ENCODE measurements around the gene TAS2R60. TPM values are rescaled to one million over a fixed set of nuclear protein-coding genes. Genes with fewer than 3 reads are reported as not detected.
"Not testable (repeated sequence)": the region's sequence is repeated elsewhere in the genome, so short reads cannot be mapped to it uniquely, and the experiment has no call there.

Gene TAS2R60, protein sequence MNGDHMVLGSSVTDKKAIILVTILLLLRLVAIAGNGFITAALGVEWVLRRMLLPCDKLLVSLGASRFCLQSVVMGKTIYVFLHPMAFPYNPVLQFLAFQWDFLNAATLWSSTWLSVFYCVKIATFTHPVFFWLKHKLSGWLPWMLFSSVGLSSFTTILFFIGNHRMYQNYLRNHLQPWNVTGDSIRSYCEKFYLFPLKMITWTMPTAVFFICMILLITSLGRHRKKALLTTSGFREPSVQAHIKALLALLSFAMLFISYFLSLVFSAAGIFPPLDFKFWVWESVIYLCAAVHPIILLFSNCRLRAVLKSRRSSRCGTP
- under 1 TPM; 0.42 to 0.57 TPM for total RNA-seq
- long read RNA-seq, donor 1 = 0 reads
- long read RNA-seq, donor 2 = 0 reads

DNA sequence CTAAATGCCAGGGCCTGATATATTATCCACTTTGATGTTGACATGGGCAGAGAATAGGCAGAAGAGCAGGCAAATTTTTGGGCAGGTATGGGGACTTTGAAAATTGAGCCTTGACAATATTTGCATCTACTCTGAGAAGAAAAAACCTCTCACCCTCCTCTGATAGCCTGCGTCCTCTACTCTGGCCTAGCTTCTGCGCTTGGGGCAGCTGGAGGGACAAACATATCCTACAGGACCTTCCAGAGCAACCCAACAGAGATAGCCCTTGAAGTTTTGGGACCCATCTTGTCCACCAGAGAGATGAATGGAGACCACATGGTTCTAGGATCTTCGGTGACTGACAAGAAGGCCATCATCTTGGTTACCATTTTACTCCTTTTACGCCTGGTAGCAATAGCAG is at the start of gene TAS2R60:
TSS of gene TAS2R60 (plus strand) at position 301 of the 400 bp plus-strand sequence. CDS start at position 301, 0 bp downstream.
- DNase-seq (ENCODE audit: low spot score) = no peak

GRCh38 chr7:143394068-143394467 is 49.2 kb upstream of the TAS2R60 start:
- intact Hi-C loops (cut with DNase I) = no loop called here

More for the DNA sequence above, at the start of gene TAS2R60:
- intact Hi-C loops (cut with DNase I) = no loop called here

GRCh38 chr7:143394777-143395176 is 48.5 kb upstream of the TAS2R60 start:
- DNase-seq (ENCODE audit: low spot score) = peak; percentile 46
- intact Hi-C loops (cut with DNase I) = no loop called here

More at GRCh38 chr7:143394068-143394467, 49.2 kb upstream of the TAS2R60 start:
- DNase-seq (ENCODE audit: low spot score) = peak; percentile 34

- DNase-seq (ENCODE audit: low spot score) = peak; percentile 82
- intact Hi-C loops (cut with DNase I) = no loop called here
These were observed 47.8 kb upstream of the TAS2R60 start for GRCh38 chr7:143395187-143396149.

DNA sequence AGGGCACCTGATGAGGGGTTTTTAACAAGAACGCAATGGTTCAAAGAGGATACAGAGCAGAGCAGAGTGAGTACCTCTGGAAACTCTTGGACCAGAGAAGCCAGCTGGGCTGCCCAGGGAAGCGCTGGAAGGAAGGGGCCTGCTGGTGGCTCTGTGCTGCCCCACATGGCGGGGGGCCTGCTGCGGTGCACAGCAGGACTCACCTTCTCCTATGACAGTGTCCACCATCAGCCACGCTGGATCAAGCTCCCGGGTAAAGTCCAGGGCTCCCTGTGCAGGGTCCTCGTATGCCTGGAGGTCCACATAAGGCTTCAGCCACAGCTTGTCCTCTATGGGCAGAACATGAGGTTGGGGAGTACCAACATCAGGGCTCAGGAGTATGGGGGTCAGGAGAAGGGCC is 47.1 kb upstream of the TAS2R60 start:
- intact Hi-C loops (cut with DNase I) = no loop called here
- peak; percentile 74 for DNase-seq (ENCODE audit: low spot score)

DNA sequence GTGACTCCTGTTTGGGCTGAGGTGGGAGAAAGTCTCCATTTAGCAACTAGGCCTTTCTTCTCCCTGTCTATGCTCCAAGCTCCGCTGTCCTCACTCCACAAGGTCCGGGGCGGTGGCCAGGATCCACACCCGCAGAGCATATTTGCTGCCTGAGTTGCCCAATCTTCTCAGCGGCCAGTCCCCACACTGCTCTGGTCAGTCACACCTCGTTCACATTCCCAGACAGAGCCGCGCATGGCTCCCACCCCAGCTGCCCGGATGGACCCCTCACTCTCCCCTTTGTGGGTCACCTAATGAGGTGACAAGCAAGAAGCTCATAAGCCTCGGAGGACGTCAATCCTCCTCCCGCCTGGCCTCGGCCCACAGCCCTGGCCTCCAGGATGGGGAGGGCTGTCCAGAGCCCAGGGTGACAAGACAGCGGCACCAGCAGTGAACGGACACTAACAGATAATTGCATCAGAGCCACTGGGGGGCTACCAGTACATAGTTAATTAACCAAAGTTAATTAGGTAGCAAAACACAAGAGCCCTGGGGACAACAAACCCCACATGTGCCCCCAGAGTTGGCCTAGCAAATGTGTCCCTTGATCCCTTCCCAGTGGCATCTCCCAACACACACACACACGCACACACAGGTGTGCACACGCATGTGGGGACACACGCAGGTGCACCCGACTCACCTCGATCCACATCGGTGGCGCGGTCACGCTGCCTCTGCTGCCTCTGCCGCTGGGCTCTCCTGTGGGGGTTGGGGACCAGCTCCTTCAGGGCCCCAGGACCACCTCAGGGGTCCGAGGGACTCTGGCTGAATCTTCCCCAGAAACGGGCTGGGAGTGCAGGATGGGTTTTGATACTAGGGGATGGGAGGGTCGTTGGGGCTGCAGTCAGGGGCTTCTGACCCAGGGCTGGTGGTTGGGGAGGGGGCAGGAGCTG is 46.4 kb upstream of the TAS2R60 start:
- intact Hi-C loops (cut with DNase I) = no loop called here
- peak; percentile 76 for DNase-seq (ENCODE audit: low spot score)

GRCh38 chr7:143397710-143398530 is 45.3 kb upstream of the TAS2R60 start:
- intact Hi-C loops (cut with DNase I) = no loop called here
- peak; percentile 64 for DNase-seq (ENCODE audit: low spot score)

DNA sequence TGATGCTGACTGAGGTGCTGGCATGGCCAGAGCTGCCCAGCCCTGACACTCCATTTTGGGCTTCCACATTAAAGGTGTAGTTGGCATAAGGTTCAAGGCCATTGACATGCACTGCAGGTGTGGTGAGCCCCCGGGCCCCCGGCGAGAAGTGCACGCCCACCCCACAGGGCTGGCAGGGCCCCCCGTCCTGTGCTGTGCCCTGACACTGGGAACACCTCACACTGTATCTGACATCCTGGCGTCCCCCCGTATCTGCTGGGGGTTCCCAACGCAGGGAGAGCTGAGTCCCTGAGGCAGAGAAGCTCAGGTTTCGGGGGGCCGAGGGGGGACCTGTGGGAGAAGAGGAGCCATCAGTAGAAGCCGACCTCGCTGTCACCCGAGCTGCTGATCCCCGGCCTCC is 44.6 kb upstream of the TAS2R60 start:
- intact Hi-C loops (cut with DNase I) = no loop called here
- DNase-seq (ENCODE audit: low spot score) = peak; percentile 74

DNA sequence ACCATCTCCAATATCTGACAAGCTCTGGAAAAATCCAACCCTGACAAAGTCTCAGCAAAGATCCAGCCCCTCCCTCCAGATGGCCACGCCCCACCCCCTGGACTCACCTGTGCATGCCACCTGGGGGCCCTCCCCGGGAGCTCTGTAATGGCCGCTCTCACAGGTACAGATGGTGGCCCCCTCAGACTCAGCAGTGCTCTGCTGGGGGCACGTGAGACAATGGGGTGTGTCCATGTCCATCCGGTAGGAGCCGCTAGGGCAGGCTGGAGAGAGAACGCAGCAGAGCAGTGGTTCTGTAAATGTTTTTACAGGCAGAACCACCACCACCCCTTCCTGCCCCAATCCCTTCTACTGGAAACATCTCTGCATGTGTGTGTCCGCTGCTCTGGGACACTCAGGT is 44.1 kb upstream of the TAS2R60 start:
- DNase-seq (ENCODE audit: low spot score) = peak; percentile 72
- intact Hi-C loops (cut with DNase I) = no loop called here

GRCh38 chr7:143399642-143400041 is 43.6 kb upstream of the TAS2R60 start:
- DNase-seq (ENCODE audit: low spot score) = peak; percentile 63
- intact Hi-C loops (cut with DNase I) = no loop called here

- DNase-seq (ENCODE audit: low spot score) = peak; percentile 66
- intact Hi-C loops (cut with DNase I) = no loop called here
These were observed 42.0 kb upstream of the TAS2R60 start for GRCh38 chr7:143401265-143401664.

DNA sequence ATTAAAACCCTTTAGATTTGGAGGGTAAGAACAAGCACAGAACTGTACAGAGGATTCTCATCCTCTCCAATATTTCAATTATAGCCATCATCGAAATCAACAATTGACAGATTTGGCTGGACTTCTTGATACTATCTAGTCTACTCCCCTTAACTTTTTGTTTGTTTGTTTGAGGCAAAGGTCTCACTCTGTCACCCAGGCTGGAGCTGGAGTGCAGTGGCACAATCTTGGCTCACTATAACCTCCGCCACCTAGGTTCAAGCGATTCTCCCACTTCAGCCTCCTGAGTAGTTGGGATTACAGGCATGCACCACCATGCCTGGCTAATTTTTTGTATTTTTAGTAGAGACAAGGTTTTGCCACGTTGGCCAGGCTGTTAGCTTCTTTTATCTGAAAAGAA is 41.0 kb upstream of the TAS2R60 start:
- intact Hi-C loops (cut with DNase I) = not testable (repeated sequence)
- peak; percentile 1 for DNase-seq (ENCODE audit: low spot score)

DNA sequence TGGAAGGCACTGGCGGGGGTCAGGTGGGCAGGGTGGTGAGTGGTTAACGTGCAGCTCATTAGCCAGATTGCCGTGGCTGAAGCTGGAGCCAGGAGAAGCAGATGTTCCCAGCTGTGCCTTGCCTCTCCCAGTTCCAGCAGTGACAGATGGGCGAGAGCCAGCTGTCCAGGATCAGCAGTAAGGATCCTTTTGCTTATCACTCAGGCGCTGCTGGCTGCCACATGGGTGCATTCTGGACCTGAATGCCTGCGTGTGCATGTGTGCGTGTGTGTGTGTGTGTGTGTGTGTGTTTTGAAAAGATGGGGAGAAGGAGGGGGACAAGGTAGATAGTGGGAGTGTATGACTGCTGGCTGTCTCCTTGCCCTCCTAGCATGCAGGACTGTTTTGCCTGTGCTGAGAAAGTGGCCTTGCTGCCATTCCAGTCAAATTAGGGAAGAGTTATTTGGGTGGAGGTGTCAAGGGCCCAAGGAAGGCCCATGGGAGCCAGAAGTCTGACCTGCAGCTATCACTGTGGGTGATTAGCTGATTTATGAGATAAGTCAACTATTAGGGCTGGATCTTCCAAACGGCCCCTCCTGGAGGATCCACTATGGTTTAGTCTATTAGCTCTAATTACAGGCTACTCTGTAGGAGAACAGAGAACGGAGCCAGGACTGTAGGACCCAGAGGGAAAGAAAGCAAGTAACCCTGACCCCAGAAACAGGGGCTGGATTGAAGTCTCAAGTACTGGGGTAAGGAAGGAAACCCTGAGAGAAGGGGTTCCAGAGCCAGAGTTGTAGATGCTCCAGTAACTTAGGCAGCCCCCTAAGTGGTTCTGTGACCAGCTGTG is 37.9 kb upstream of the TAS2R60 start:
- intact Hi-C loops (cut with DNase I) = no loop called here
- DNase-seq (ENCODE audit: low spot score) = peak; percentile 29

- peak; percentile 11 for DNase-seq (ENCODE audit: low spot score)
- intact Hi-C loops (cut with DNase I) = no loop called here
These were observed 37.3 kb upstream of the TAS2R60 start for GRCh38 chr7:143406002-143406357.

DNA sequence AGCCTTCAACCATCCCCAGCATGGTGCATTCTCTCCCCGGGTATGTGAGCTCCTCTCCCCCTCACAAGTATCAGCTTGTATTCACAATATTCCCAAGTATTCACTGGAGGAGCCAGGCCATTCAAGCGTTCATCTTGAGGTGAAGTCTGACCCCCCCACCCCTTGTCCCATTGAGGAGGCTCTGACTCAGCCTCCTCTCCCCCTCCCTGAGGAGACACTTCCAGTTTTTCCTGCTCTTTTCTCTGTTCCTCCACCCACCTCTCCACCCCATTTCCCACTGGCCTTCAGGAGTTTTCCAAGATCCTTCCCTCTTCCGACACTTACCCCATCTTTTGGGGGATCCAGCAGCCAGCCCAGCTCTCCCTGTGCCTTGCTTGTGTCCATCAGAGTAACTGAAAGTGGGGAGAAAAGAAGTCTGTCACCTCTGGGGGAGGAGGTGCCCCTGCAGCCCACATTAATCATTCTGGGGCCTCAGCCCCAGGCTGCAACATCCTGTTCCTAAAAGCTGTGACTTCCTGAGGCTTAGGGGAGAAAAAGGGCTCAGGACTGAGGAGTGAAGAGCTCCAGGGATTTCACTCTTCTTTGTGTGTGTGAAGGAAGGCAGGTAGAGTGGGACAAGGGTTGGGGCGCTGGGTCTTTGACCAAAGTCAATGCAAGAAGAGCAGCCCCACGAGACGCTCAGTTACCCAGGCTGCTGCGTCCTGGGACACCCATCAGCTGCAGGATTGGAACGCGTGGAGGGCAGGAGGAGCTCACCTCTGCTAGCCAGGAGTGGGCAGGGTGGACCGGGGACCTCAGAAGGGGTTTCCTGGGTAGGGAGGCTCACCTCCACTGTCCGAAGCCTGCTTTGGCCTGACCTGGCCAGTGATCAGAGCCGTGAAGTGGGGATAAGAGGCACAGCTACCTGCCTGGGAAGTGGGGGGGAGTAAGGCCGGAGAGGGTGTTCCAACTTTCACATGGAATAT is 35.7 kb upstream of the TAS2R60 start:
- intact Hi-C loops (cut with DNase I) = no loop called here
- no peak for DNase-seq (ENCODE audit: low spot score)

- DNase-seq (ENCODE audit: low spot score) = no peak
- intact Hi-C loops (cut with DNase I) = no loop called here
These were observed 35.0 kb upstream of the TAS2R60 start for GRCh38 chr7:143408252-143408685.
